Peyer's patch (tissue), 4 donors: Measurements from ENCODE around the gene WDR75.

Experiments used
- POLR2A ChIP-seq, 2 donors: fragments of 450-650 bp; IDR thresholded peaks; one replicate each; pipeline ENCODE4 v1.5.1; 2017; ENCODE audit warnings: antibody characterized with exemption in 2 of 2, mild to moderate bottlenecking in 2 of 2, moderate library complexity in 2 of 2
- TF ChIP-seq, protein P1 (sequence below), 6 experiments: fragments of 450-650 bp in 4 of 6; fragments of 200-600 bp in 2 of 6; sonication (generic) in 1 of 6; IDR thresholded peaks; one replicate each; pipeline ENCODE4 v1.5.1; 2017 to 2019; ENCODE audit warnings: antibody characterized with exemption in 6 of 6, mild to moderate bottlenecking in 3 of 6, moderate library complexity in 1 of 6

DNA sequence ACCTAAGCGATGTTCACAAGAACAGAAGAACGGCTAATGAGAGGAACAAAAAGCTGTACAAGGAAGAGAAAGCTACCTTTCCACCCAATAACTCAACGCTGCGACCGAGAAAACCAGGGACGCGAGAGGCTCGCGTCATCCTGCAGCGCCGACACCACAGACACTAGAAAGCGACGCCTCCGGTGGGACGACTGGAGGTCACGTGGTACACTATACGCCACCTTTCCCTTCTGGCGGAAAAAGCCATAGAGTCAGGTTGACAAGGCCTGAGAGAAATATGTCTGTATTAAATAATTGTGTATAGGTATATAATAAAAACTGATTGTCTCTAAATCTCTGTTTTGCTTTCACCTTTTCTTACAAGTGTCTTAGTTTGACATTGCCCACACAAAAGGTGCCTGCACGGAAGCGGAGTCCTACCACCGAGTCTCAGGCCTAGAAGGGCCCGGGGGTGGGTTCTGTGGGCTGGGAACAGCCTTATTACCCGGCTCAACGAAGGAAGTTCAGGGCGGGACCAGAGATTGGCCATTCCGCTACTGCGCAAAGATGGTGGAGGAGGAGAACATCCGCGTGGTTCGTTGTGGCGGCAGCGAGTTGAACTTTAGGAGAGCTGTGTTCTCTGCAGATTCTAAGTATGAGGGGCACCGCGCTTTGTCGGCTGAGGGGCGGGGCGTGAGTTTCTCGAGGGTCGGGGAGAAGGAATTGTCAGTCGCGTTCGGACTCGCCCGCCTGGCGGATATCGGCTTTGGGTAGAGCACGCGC, at the start of gene WDR75:
- TF ChIP-seq, protein P1, sequence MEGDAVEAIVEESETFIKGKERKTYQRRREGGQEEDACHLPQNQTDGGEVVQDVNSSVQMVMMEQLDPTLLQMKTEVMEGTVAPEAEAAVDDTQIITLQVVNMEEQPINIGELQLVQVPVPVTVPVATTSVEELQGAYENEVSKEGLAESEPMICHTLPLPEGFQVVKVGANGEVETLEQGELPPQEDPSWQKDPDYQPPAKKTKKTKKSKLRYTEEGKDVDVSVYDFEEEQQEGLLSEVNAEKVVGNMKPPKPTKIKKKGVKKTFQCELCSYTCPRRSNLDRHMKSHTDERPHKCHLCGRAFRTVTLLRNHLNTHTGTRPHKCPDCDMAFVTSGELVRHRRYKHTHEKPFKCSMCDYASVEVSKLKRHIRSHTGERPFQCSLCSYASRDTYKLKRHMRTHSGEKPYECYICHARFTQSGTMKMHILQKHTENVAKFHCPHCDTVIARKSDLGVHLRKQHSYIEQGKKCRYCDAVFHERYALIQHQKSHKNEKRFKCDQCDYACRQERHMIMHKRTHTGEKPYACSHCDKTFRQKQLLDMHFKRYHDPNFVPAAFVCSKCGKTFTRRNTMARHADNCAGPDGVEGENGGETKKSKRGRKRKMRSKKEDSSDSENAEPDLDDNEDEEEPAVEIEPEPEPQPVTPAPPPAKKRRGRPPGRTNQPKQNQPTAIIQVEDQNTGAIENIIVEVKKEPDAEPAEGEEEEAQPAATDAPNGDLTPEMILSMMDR (IDR thresholded peaks at IDR 0.05), result peak in 2 of 6 experiments; percentile 15 to 27
- TF ChIP-seq POLR2A (IDR thresholded peaks at IDR 0.05), result peak; percentile 44 to 77
